Measurements from ENCODE around the gene CDH23. TPM values are rescaled to one million over a fixed set of nuclear protein-coding genes. Genes with fewer than 3 reads are reported as not detected.

Gene CDH23
- total RNA-seq (2022) (0.07 and 0.12 TPM in 2 replicates), Bru-seq, nascent RNA (percentile 6 among the genes with signal in this experiment), BruChase-seq, experiment 1, labeled RNA remaining after a 6-hour chase (percentile 3 among the genes with signal in this experiment), BruChase-seq, experiment 2, labeled RNA remaining after a 2-hour chase (percentile 2 among the genes with signal in this experiment)
- long read RNA-seq, partial matches to known transcripts = 0 of 1 reads
- long read RNA-seq, other reads (novel, unspliced or antisense) = 1 of 1 reads

GRCh38 chr10:71396711-71397295, at the start of gene CDH23:
Gene CDH23 (plus strand): TSS chr10:71396920. CDS start chr10:71439832, 42,912 bp downstream.
- DNase-seq = peak; percentile 29
- H3K9me3 Mint-ChIP-seq (ENCODE audit: low read depth, unreplicated experiment) = no peaks in the 10 kb centered on the region
- peaks cover 9% of the 10 kb centered on the region for H3K4me1 Mint-ChIP-seq (ENCODE audit: low read depth, unreplicated experiment)
- no peak within 1 kb of the TSS for H3K27ac Mint-ChIP-seq (ENCODE audit: unreplicated experiment)
- CTCF ChIA-PET = interaction anchor here (1.0 to 1.1 kb wide), 2 partner anchors 77 to 88 kb away, joined by 3 read pairs; partner anchors contain the start of gene SLC29A3
- no peaks in the 10 kb centered on the region for H3K36me3 Mint-ChIP-seq (ENCODE audit: insufficient read depth, unreplicated experiment)
- BruUV-seq (replicated peaks) = no TSS peak
- intact Hi-C loops (cut with micrococcal nuclease; ENCODE audit: unreplicated experiment) = no loop called here
- peak within 1 kb of the TSS; percentile 65 for H3K4me3 Mint-ChIP-seq (ENCODE audit: low read depth, unreplicated experiment)
- TF ChIP-seq CTCF (IDR thresholded peaks at IDR 0.05; ENCODE audit: unreplicated experiment) = no peak
- peaks cover 94% of the 10 kb centered on the region for H3K27me3 Mint-ChIP-seq (ENCODE audit: unreplicated experiment)

GRCh38 chr10:71347587-71348395, 48.9 kb upstream of the CDH23 start:
- H3K27ac Mint-ChIP-seq (ENCODE audit: unreplicated experiment) = no peak overlapping the region
- no TSS peak for BruUV-seq (replicated peaks)
- intact Hi-C loops (cut with micrococcal nuclease; ENCODE audit: unreplicated experiment) = no loop called here
- H3K27me3 Mint-ChIP-seq (ENCODE audit: unreplicated experiment) = peaks cover 45% of the 10 kb centered on the region
- TF ChIP-seq CTCF (IDR thresholded peaks at IDR 0.05; ENCODE audit: unreplicated experiment) = no peak
- H3K4me3 Mint-ChIP-seq (ENCODE audit: low read depth, unreplicated experiment) = no peak overlapping the region
- H3K36me3 Mint-ChIP-seq (ENCODE audit: insufficient read depth, unreplicated experiment) = no peaks in the 10 kb centered on the region
- CTCF ChIA-PET = no interaction called here
- no peak for DNase-seq
- no peaks in the 10 kb centered on the region for H3K9me3 Mint-ChIP-seq (ENCODE audit: low read depth, unreplicated experiment)
- H3K4me1 Mint-ChIP-seq (ENCODE audit: low read depth, unreplicated experiment) = peaks cover 54% of the 10 kb centered on the region

- Mint-ChIP-seq H3K36me3 (ENCODE audit: insufficient read depth, unreplicated experiment) (no peaks in the 10 kb centered on the region), H3K27ac (ENCODE audit: unreplicated experiment) (no peak overlapping the region), H3K9me3 (ENCODE audit: low read depth, unreplicated experiment) (no peaks in the 10 kb centered on the region), H3K27me3 (ENCODE audit: unreplicated experiment) (peaks cover 45% of the 10 kb centered on the region), H3K4me3 (ENCODE audit: low read depth, unreplicated experiment) (no peak overlapping the region), H3K4me1 (ENCODE audit: low read depth, unreplicated experiment) (peaks cover 43% of the 10 kb centered on the region)
- intact Hi-C loops (cut with micrococcal nuclease; ENCODE audit: unreplicated experiment) = no loop called here
- CTCF ChIA-PET = interaction anchor here (0.6 to 1.1 kb wide), 3 partner anchors 9 to 30 kb away, joined by 3 to 5 read pairs (median 3); partner anchors contain the start of gene SLC29A3
- no TSS peak for BruUV-seq (replicated peaks)
- DNase-seq = no peak
- no peak for TF ChIP-seq CTCF (IDR thresholded peaks at IDR 0.05; ENCODE audit: unreplicated experiment)
Measured at GRCh38 chr10:71348850-71349249, 47.9 kb upstream of the CDH23 start.

GRCh38 chr10:71349406-71349805, 47.3 kb upstream of the CDH23 start:
- H3K4me1 Mint-ChIP-seq (ENCODE audit: low read depth, unreplicated experiment) = peaks cover 38% of the 10 kb centered on the region
- CTCF ChIA-PET = interaction anchor here (1.0 to 1.1 kb wide), 2 partner anchors 9 to 16 kb away, joined by 3 read pairs; no protein-coding TSS in a partner anchor
- no peak for DNase-seq
- no peaks in the 10 kb centered on the region for H3K36me3 Mint-ChIP-seq (ENCODE audit: insufficient read depth, unreplicated experiment)
- intact Hi-C loops (cut with micrococcal nuclease; ENCODE audit: unreplicated experiment) = no loop called here
- peaks cover 45% of the 10 kb centered on the region for H3K27me3 Mint-ChIP-seq (ENCODE audit: unreplicated experiment)
- BruUV-seq (replicated peaks) = no TSS peak
- H3K9me3 Mint-ChIP-seq (ENCODE audit: low read depth, unreplicated experiment) = no peaks in the 10 kb centered on the region
- no peak for TF ChIP-seq CTCF (IDR thresholded peaks at IDR 0.05; ENCODE audit: unreplicated experiment)
- peak overlapping the region; percentile 46 for H3K27ac Mint-ChIP-seq (ENCODE audit: unreplicated experiment)
- no peak overlapping the region for H3K4me3 Mint-ChIP-seq (ENCODE audit: low read depth, unreplicated experiment)
